Hepatocyte (in vitro differentiated cells): ENCODE measurements around the gene C11orf71.

Experiments used
- CTCF ChIP-seq: fragments of 200-600 bp; sonication (generic); IDR thresholded peaks from 2 replicates; pipeline ENCODE4 v1.5.1; 2016; ENCODE audit warnings: antibody characterized with exemption, mild to moderate bottlenecking; ENCODE audit not compliant: poor library complexity
- EZH2 ChIP-seq: fragments of 200-600 bp; sonication (generic); IDR thresholded peaks from 2 replicates; pipeline ENCODE4 v1.6.1; 2016; ENCODE audit warnings: antibody characterized with exemption, mild to moderate bottlenecking, borderline replicate concordance

GRCh38 chr11:114375052-114375451, 25.3 kb downstream of the C11orf71 start:
- no peak for TF ChIP-seq CTCF
- no peak for TF ChIP-seq EZH2
